ENCODE measurements around the gene EEF2. TPM values are rescaled to one million over a fixed set of nuclear protein-coding genes. Genes with fewer than 3 reads are reported as not detected.
A peak's percentile ranks its signal among the peaks of the same experiment; 100 is the strongest.

Gene EEF2
- total RNA-seq, 4 donors from 2014 or later = 1,423 to 2,137 (median 2,023) TPM

- H3K27ac ChIP-seq = no peak overlapping the region
- TF ChIP-seq CTCF (IDR thresholded peaks at IDR 0.05) = no peak
- TF ChIP-seq EP300 (IDR thresholded peaks at IDR 0.05) = no peak
- TF ChIP-seq POLR2AphosphoS5 (IDR thresholded peaks at IDR 0.05) = no peak
- TF ChIP-seq POLR2A (IDR thresholded peaks at IDR 0.05) = no peak
- no peaks in the 10 kb centered on the region for H3K27me3 ChIP-seq
- WGBS = 89% methylated on average over 16 of the region's 16 CpGs
- H3K9me3 ChIP-seq = no peaks in the 10 kb centered on the region
- DNase-seq (ENCODE audit: low spot score in 2 of 2) = no peak
- peaks cover 4% of the 10 kb centered on the region for H3K4me1 ChIP-seq
- peaks cover 63% of the 10 kb centered on the region for H3K36me3 ChIP-seq
- H3K4me3 ChIP-seq = no peak overlapping the region
Measured at GRCh38 chr19:4027146-4027545, 41.9 kb upstream of the EEF2 start.

GRCh38 chr19:4025317-4025716 lies 40.1 kb upstream of the EEF2 start:
- Histone ChIP-seq H3K4me1 (no peaks in the 10 kb centered on the region), H3K4me3 (no peak overlapping the region), H3K9me3 (no peaks in the 10 kb centered on the region), H3K36me3 (peaks cover 54% of the 10 kb centered on the region), H3K27me3 (no peaks in the 10 kb centered on the region), H3K27ac (no peak overlapping the region)
- no peak for TF ChIP-seq CTCF (IDR thresholded peaks at IDR 0.05)
- WGBS = 75% methylated on average over 10 of the region's 11 CpGs
- DNase-seq (ENCODE audit: low spot score in 2 of 2) = no peak

GRCh38 chr19:4023600-4024398 lies 38.5 kb upstream of the EEF2 start:
- WGBS = 90% methylated on average over 14 of the region's 34 CpGs
- no peak for DNase-seq (ENCODE audit: low spot score in 2 of 2)
- no peaks in the 10 kb centered on the region for H3K27me3 ChIP-seq
- H3K27ac ChIP-seq = no peak overlapping the region
- H3K4me3 ChIP-seq = no peak overlapping the region
- no peaks in the 10 kb centered on the region for H3K9me3 ChIP-seq
- H3K4me1 ChIP-seq = peaks cover 7% of the 10 kb centered on the region
- TF ChIP-seq POLR2A (IDR thresholded peaks at IDR 0.05) (no peak), CTCF (IDR thresholded peaks at IDR 0.05) (no peak), EP300 (IDR thresholded peaks at IDR 0.05) (no peak), POLR2AphosphoS5 (IDR thresholded peaks at IDR 0.05) (no peak)
- peaks cover 42% of the 10 kb centered on the region for H3K36me3 ChIP-seq

GRCh38 chr19:4019578-4019977 lies 34.3 kb upstream of the EEF2 start:
- no peak for DNase-seq (ENCODE audit: low spot score in 2 of 2)
- peak overlapping the region; percentile 11 for H3K27ac ChIP-seq
- peaks cover 18% of the 10 kb centered on the region for H3K4me1 ChIP-seq
- H3K4me3 ChIP-seq = no peak overlapping the region
- H3K27me3 ChIP-seq = no peaks in the 10 kb centered on the region
- peaks cover 34% of the 10 kb centered on the region for H3K36me3 ChIP-seq
- H3K9me3 ChIP-seq = no peaks in the 10 kb centered on the region
- WGBS = 67% methylated on average over 17 of the region's 17 CpGs
- TF ChIP-seq POLR2AphosphoS5 (IDR thresholded peaks at IDR 0.05) (no peak), CTCF (IDR thresholded peaks at IDR 0.05) (no peak), POLR2A (IDR thresholded peaks at IDR 0.05) (no peak), EP300 (IDR thresholded peaks at IDR 0.05) (no peak)

GRCh38 chr19:4018775-4019504 lies 33.7 kb upstream of the EEF2 start:
- Histone ChIP-seq H3K36me3 (peaks cover 35% of the 10 kb centered on the region), H3K27ac (peak overlapping the region; percentile 11), H3K4me3 (no peak overlapping the region)

More at GRCh38 chr19:4018775-4019504, 33.7 kb upstream of the EEF2 start:
- no peaks in the 10 kb centered on the region for H3K9me3 ChIP-seq
- no peak for DNase-seq (ENCODE audit: low spot score in 2 of 2)
- H3K4me1 ChIP-seq = peaks cover 19% of the 10 kb centered on the region
- WGBS = 72% methylated on average over 11 of the region's 19 CpGs
- H3K27me3 ChIP-seq = no peaks in the 10 kb centered on the region
- TF ChIP-seq POLR2AphosphoS5 (IDR thresholded peaks at IDR 0.05) (no peak), CTCF (IDR thresholded peaks at IDR 0.05) (no peak), POLR2A (IDR thresholded peaks at IDR 0.05) (no peak), EP300 (IDR thresholded peaks at IDR 0.05) (no peak)

Measured in suprapubic skin (tissue), 4 donors.